Stomach (tissue), 4 donors: ENCODE results near the gene XRCC4.

Source experiments
- EP300 ChIP-seq: sonication (generic); formaldehyde crosslinking; IDR thresholded peaks from one replicate; pipeline ENCODE4 v1.6.1; 2017; ENCODE audit warnings: antibody characterized with exemption
- POLR2A ChIP-seq, 4 donors: fragments of 450-650 bp; IDR thresholded peaks; one replicate each; pipeline ENCODE4 v1.6.1; 2016; ENCODE audit warnings: antibody characterized with exemption in 4 of 4, control low read depth in 2 of 4, mild to moderate bottlenecking in 1 of 4, moderate library complexity in 1 of 4
- POLR2AphosphoS5 ChIP-seq, 3 donors: sonication (generic); formaldehyde crosslinking; IDR thresholded peaks; one replicate each; pipeline ENCODE4 v1.6.1; 2016; ENCODE audit warnings: antibody characterized with exemption in 3 of 3
- TF ChIP-seq, protein P1 (sequence below), 7 experiments: fragments of 450-650 bp in 4 of 7; fragments of 200-600 bp in 3 of 7; sonication (generic) in 3 of 7; IDR thresholded peaks; one replicate each; pipeline ENCODE4 v1.5.1; 2016 to 2019; ENCODE audit warnings: antibody characterized with exemption in 7 of 7, control low read depth in 2 of 7, mild to moderate bottlenecking in 1 of 7

DNA sequence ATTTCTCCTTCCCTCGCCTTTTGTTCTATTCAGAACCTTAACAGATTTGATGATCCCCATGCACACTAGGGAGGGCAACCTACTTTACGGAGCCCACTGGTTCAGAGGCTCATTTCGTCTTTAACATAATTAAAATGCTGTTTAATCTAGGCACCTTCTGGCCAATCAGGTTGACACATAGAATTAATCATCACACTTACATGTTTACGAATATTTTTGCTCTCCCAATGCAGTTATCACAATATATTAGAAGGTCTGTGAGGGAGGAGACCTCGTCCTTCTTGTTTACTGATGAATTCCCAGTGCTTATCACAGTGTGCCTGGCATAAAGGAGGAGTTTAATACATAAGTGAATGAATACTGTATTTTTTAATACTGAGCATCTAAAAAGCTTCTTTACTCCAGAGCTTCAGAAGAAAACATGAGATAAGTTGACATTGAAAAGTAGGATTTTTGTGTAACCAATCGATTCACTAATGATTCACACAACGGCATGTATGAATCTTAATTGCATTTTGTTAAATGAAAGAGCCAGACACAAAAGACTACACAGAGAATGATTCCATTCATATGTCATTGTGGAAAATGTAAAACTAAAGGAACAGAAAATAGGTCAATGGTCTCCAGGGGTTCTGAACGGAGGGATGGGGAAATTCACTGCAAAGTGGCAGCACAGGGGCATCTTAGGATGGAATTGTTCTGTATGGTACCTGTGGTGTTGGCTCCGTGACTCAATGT lies 315.6 kb downstream of the XRCC4 start:
- TF ChIP-seq POLR2A (IDR thresholded peaks at IDR 0.05), result no peak
- TF ChIP-seq, protein P1, sequence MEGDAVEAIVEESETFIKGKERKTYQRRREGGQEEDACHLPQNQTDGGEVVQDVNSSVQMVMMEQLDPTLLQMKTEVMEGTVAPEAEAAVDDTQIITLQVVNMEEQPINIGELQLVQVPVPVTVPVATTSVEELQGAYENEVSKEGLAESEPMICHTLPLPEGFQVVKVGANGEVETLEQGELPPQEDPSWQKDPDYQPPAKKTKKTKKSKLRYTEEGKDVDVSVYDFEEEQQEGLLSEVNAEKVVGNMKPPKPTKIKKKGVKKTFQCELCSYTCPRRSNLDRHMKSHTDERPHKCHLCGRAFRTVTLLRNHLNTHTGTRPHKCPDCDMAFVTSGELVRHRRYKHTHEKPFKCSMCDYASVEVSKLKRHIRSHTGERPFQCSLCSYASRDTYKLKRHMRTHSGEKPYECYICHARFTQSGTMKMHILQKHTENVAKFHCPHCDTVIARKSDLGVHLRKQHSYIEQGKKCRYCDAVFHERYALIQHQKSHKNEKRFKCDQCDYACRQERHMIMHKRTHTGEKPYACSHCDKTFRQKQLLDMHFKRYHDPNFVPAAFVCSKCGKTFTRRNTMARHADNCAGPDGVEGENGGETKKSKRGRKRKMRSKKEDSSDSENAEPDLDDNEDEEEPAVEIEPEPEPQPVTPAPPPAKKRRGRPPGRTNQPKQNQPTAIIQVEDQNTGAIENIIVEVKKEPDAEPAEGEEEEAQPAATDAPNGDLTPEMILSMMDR (IDR thresholded peaks at IDR 0.05), result no peak
- no peak for TF ChIP-seq POLR2AphosphoS5 (IDR thresholded peaks at IDR 0.05)
- TF ChIP-seq EP300, result no peak
